Measurements from ENCODE around the gene AKAP13.

DNA sequence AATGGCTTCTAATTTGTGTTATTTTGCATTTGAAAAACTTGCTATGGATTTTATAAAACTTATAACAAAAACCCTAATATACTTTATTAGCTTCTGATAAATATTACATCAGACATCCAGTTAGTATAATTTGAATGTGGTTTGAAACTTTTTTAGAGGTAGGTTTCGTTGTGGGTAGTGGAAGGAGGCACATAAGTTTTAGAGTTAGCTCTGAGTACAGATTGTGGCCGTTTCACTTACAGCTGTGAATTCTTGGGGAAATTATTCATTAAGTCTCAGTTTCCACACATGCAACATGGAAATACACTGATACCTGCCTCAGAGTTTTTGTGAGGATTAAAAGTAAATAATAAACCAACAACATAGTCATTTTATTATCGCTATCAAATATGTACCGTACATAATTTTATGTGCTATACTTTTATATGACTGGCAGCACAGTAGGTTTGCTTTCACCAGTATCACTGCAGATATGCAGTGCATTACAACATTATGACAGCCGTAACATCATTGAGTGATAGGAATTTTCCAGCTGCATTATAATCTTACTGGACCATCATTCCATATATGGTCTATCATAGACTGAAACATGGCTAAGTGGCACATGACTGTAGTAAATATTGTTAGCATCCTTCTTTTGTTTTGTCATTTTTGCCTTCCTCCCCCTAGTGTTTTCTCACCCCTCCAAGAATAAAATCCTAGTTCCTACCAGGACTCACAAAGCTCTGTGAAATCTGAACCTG lies 175.6 kb downstream of the AKAP13 start:
- TF ChIP-seq, protein P1, sequence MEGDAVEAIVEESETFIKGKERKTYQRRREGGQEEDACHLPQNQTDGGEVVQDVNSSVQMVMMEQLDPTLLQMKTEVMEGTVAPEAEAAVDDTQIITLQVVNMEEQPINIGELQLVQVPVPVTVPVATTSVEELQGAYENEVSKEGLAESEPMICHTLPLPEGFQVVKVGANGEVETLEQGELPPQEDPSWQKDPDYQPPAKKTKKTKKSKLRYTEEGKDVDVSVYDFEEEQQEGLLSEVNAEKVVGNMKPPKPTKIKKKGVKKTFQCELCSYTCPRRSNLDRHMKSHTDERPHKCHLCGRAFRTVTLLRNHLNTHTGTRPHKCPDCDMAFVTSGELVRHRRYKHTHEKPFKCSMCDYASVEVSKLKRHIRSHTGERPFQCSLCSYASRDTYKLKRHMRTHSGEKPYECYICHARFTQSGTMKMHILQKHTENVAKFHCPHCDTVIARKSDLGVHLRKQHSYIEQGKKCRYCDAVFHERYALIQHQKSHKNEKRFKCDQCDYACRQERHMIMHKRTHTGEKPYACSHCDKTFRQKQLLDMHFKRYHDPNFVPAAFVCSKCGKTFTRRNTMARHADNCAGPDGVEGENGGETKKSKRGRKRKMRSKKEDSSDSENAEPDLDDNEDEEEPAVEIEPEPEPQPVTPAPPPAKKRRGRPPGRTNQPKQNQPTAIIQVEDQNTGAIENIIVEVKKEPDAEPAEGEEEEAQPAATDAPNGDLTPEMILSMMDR (conservative IDR thresholded peaks at IDR 0.05) = no peak
- TF ChIP-seq ZFX (IDR thresholded peaks at IDR 0.05) = no peak

Measured in C4-2B (cell line).